Uterus (tissue), 4 donors: ENCODE results near the gene CORT. TPM values are rescaled to one million over a fixed set of nuclear protein-coding genes. Genes with fewer than 3 reads are reported as not detected.
"Not testable (repeated sequence)": the region's sequence is repeated elsewhere in the genome, so short reads cannot be mapped to it uniquely, and the experiment has no call there.

ENCODE experiments used
- DNase-seq, 2 donors: peaks; one replicate each; pipeline ENCODE4 v3.0.0-alpha.2; 2019 to 2020
- H3K27ac ChIP-seq, 2 donors: fragments of 200-600 bp; sonication (generic); 1 replicate in 1 of 2; 2 replicates in 1 of 2; pipeline ENCODE4 v1.5.1; 2016 to 2018
- H3K27me3 ChIP-seq, 2 donors: fragments of 200-600 bp; sonication (generic); one replicate each; pipeline ENCODE4 v1.5.1; 2018 to 2019; ENCODE audit warnings: control low read depth in 1 of 2
- H3K36me3 ChIP-seq, 2 donors: fragments of 200-600 bp; sonication (generic); one replicate each; pipeline ENCODE4 v1.5.1; 2019; ENCODE audit warnings: control low read depth in 1 of 2
- H3K4me1 ChIP-seq, 2 donors: fragments of 200-600 bp; sonication (generic); one replicate each; pipeline ENCODE4 v1.5.1; 2018 to 2019; ENCODE audit warnings: control low read depth in 1 of 2
- H3K4me3 ChIP-seq, 2 donors: fragments of 200-600 bp; sonication (generic); 1 replicate in 1 of 2; 2 replicates in 1 of 2; pipeline ENCODE4 v1.5.1; 2018 to 2019; ENCODE audit warnings: mild to moderate bottlenecking in 1 of 2
- H3K9me3 ChIP-seq, 2 donors: fragments of 200-600 bp; sonication (generic); one replicate each; pipeline ENCODE4 v1.5.1; 2019; ENCODE audit warnings: control low read depth in 1 of 2
- CTCF ChIP-seq, 4 experiments: fragments of 200-600 bp in 2 of 4; fragments of 450-650 bp in 2 of 4; sonication (generic) in 2 of 4; IDR thresholded peaks; one replicate each; pipeline ENCODE4 v1.5.1; 2016 to 2019; ENCODE audit warnings: antibody characterized with exemption in 4 of 4, mild to moderate bottlenecking in 2 of 4, moderate library complexity in 1 of 4
- POLR2A ChIP-seq, 2 donors: fragments of 450-650 bp; IDR thresholded peaks; one replicate each; pipeline ENCODE4 v1.6.1; 2016; ENCODE audit warnings: antibody characterized with exemption in 2 of 2, mild to moderate bottlenecking in 1 of 2, moderate library complexity in 1 of 2
- intact Hi-C: fragments of 100-400 bp; cut with DNase I; formaldehyde crosslinking; loops from one replicate; pipeline ENCODE4 v1.15.1; 2023; ENCODE audit warnings: low total_unique reads
- total RNA-seq, 4 donors: library from RNA; depleted of rRNA in 3 of 4; stranded (reverse); fragments of >200 nt in 3 of 4; gene quantifications; one replicate each; pipeline versions ENCODE4 v1.1.0 to v1.2.4, GENCODE V29; 2014 to 2023
- donor health status: DM: yes; HTN: yes; CAD: no.

Gene CORT
- total RNA-seq, 4 donors from 2014 or later = 0.79 TPM; not detected in 3

DNA sequence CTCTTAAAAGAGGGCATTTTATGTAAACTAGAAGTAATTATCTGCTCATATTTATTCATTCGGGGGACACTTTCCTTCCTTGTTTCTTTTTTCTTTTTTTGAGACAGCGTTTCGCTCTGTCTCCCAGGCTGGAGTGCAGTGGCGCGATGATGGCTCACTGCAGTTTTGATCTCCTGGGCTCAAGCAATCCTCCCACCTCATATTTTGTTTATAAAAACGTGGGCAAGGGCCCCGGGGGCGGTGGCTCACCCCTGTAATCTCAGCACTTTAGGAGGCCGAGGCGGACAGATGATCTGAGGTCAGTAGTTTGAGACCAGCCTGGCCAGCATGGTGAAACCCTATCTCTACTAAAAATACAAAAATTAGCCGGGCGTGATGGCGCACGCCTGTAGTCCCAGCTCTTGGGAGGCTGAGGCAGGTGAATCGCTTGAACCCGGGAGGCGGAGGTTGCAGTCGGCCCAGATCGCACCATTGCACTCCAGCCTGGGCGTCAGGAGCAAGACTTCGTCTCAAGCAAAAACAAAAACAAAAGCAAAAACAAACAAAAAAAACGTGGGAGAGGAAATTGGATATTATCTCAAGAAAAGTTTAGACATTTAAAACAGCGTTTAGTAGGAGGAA lies 23.4 kb downstream of the CORT start:
- DNase-seq = no peak
- Histone ChIP-seq H3K27me3 (no peaks in the 10 kb centered on the region), H3K9me3 (no peaks in the 10 kb centered on the region), H3K36me3 (no peaks in the 10 kb centered on the region), H3K4me3 (peak overlapping the region in 1 of 2 donors; percentile 62), H3K27ac (no peak overlapping the region), H3K4me1 (no peaks in the 10 kb centered on the region)
- intact Hi-C loops = no loop called here
- TF ChIP-seq POLR2A (IDR thresholded peaks at IDR 0.05) (no peak), CTCF (IDR thresholded peaks at IDR 0.05) (no peak)

DNA sequence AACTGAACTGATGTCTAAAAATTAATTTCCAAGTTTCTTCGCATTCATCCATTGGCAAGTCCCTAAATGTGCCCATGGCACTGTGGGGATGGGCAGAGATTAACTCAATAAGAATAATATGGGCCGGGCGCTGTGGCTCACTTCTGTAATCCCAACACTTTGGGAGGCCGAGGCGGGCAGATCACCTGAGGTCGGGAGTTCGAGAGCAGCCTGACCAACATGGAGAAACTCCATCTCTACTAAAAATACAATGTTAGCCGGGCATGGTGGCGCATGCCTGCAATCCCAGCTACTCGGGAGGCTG lies 24.4 kb downstream of the CORT start:
- intact Hi-C loops, H3K27me3 ChIP-seq, H3K9me3 ChIP-seq, H3K36me3 ChIP-seq, DNase-seq, H3K4me1 ChIP-seq: not testable (repeated sequence)
- Histone ChIP-seq H3K27ac (peak overlapping the region; percentile 70 to 85), H3K4me3 (peak overlapping the region; percentile 65 to 92)

- Histone ChIP-seq H3K4me1 (no peaks in the 10 kb centered on the region), H3K27me3 (no peaks in the 10 kb centered on the region), H3K9me3 (no peaks in the 10 kb centered on the region), H3K4me3 (peak within 1 kb of the TSS; percentile 65 to 92), H3K36me3 (no peaks in the 10 kb centered on the region), H3K27ac (peak within 1 kb of the TSS; percentile 70 to 85)
- intact Hi-C loops = no loop called here
- DNase-seq = peak; percentile 74 to 80
- TF ChIP-seq CTCF (IDR thresholded peaks at IDR 0.05) = peak in 1 of 4 experiments; percentile 8
- TF ChIP-seq POLR2A (IDR thresholded peaks at IDR 0.05) = peak in 1 of 2 donors; percentile 32
Measured at GRCh38 chr1:10474613-10475507, 25.0 kb downstream of the CORT start, which contains the start of gene PEX14. Gene PEX14 (plus strand): TSS chr1:10474950. CDS start chr1:10474967, 17 bp downstream.

DNA sequence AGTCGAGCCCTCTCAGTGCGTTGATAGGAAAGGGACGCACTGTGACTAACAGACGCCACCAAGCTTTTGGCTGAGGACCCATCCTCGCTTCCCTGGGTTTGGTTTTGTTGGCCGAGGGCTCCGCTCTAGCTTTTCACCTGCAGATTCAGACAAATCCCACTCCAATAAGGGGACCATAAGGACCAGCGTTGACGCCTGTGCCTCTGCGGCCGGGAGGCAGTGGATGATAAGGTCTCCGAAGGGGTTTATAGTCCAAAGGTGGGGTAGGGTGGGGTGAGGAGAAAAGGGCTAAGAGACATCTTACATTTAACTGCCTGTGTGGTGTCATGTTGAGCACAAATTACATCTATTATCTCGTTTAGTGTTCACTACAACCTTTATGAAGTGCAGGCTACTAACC lies 25.7 kb downstream of the CORT start:
- intact Hi-C loops = no loop called here
- Histone ChIP-seq H3K36me3 (no peaks in the 10 kb centered on the region), H3K4me3 (peak overlapping the region; percentile 65 to 92), H3K4me1 (no peaks in the 10 kb centered on the region), H3K9me3 (no peaks in the 10 kb centered on the region), H3K27me3 (no peaks in the 10 kb centered on the region), H3K27ac (peak overlapping the region; percentile 70 to 85)
- DNase-seq = no peak
- TF ChIP-seq POLR2A (IDR thresholded peaks at IDR 0.05) = no peak
- TF ChIP-seq CTCF (IDR thresholded peaks at IDR 0.05) = no peak

DNA sequence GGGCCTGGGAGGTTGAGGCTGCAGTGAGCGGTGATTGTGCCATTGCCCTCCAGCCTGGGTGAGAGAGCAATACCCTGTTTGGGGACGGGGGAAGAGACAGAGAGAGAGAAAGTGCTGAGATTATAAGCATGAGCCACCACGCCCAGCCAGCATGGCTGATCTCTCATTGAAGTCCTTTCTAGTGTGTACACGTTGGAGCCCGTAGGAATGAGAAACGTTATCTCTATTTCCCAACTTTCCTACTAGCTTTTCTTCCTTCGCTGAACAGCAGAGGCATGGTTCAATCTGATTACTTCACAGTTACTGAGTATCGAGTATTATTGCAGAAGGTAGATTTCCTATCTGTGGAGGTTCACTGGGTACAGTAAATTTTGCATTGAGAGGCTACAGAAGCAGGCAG lies 29.5 kb downstream of the CORT start:
- H3K9me3 ChIP-seq = no peaks in the 10 kb centered on the region
- H3K36me3 ChIP-seq = no peaks in the 10 kb centered on the region
- no peaks in the 10 kb centered on the region for H3K27me3 ChIP-seq
- no peak for DNase-seq
- intact Hi-C loops = no loop called here
- H3K4me3 ChIP-seq = no peak overlapping the region
- TF ChIP-seq CTCF (IDR thresholded peaks at IDR 0.05) (no peak), POLR2A (IDR thresholded peaks at IDR 0.05) (no peak)
- H3K27ac ChIP-seq = no peak overlapping the region
- H3K4me1 ChIP-seq = no peaks in the 10 kb centered on the region
